HS-5 (cell line): ENCODE measurements around the gene PRR13.
"Not testable (repeated sequence)": the region's sequence is repeated elsewhere in the genome, so short reads cannot be mapped to it uniquely, and the experiment has no call there.

Source experiments
- DNase-seq: peaks from one replicate; pipeline ENCODE4 v3.0.0-alpha.2; 2012; ENCODE audit warnings: low read depth

The PRR13 gene

DNA sequence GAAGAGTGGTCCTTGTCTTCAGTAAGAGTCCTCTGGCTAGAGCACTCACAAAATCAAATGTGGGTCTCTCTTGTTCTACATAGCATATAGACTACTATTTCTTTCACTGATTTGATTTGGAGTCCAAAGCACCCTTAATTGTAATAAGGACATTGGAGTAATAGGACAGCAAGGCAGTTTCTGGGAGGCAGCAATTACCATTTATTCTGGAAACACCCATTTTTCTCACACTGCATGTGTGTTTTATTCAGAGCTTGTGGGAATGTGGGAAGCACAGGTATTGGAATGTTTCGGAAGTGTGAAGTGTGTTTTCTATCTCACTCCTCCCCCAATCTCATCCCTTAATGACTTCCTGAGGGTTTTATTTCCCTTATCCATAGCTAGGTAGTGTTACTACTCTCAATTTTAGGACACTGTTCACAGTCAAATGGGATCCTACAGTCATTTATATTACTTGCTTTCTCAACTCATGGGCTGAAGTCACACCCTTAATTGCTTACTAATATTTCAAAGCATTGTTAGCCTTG lies 30.6 kb downstream of the PRR13 start:
- DNase-seq: no peak

GRCh38 chr12:53474077-53474476 lies 32.5 kb downstream of the PRR13 start:
- DNase-seq: no peak

GRCh38 chr12:53474819-53475218 lies 33.3 kb downstream of the PRR13 start:
- DNase-seq: no peak

DNA sequence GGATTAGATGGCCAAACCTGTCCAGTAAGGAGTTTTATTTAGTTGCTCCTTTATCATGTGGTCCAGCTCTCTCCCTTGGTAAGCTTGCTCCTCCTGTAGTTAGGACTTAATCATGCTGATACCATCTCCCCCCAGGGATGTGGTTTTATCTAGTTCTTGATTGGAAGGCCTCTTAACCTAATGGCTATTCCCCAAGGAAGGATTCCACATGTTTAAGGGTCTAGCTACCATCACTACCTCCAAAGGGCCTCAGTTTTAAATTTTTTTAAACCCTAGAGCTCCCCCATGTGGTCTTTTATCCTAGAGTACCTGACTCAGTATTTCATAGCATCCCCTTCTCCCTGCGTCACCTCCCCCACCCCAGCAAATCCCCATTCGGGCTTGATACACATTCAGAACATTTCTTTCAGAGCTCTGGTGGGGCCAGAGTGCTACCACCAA lies 35.3 kb downstream of the PRR13 start:
- DNase-seq: no peak

DNA sequence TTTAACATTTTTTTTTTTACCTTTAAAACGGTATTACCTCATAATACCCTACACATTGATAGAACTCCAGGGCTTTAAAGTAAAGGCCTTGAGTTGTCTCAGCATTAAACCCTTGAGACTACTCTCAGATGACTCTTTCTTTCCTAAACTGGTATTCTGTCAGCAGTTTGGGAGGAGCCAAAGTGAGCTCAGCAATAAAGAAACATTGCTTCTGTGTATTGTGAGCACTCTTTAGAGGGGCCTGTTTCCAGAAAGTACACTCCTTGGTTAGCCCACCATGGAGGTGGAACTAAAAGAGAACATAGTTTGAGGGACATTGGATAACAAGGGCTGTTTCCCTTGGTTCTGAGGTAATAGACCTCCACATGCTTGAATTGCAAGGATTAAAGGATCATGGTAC lies 37.3 kb downstream of the PRR13 start:
- no peak for DNase-seq

- no peak for DNase-seq
Measured at GRCh38 chr12:53479331-53479730, 37.8 kb downstream of the PRR13 start.

DNA sequence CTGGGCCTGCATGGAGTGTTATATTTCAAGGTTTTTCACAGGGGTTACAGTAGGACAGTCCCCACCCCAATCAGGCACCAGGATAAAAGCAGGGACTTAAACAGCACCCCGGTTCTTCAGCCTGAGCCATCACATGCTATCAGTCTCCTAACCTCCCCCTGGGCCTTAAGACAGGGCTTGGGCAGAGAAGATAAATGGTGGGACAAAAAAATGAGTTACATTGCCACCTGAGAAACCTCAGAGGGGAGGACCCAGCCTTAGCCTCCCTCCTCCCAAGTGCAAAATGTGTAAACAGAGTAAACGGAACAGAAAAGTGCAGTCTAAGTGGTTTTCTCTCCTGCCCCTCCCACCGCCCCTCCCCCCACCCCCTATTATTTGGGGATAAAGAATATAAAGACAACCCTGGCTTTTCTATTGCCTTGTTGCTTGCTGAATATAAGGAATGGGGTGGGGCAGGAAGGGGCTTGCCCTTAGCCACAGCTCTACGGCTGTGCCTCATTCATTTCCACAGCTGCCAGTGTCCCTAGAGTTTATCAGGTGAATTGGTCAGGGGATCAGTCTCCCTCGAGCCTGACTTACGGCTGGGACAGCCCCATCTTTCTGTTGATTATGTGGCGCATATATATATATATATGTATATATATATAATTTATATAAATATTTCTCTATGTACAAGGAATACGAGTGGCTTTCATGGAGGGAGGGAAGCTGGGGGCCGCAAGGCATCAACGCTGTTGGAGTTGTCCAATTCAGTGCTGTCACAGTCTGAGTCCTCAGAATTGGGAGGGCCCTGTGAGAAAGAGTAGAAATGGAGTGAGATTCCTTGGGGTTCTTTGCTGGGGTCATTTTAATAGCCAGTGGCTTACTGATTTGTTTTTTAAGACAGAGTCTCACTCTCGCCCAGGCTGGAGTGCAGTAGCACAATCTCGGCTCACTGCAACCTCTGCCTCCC lies 39.2 kb downstream of the PRR13 start:
- no peak for DNase-seq

DNA sequence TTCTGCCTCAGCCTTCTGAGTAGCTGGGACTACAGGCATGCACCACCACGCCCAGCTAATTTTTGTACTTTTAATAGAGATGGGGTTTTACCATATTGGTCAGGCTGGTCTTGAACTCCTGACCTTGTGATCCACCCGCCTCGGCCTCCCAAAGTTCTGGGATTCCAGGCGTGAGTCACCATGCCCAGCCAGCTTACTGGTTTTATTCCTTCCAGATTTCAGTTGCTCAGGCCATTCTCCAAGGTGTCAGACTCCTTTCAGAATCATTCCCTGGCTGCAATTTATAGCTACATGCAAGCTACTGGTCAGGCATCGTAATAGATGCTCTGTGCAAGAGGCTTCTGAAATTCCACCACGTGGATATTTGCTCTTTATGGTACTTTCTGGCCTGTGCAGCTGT lies 39.9 kb downstream of the PRR13 start:
- DNase-seq: not testable (repeated sequence)

GRCh38 chr12:53481939-53482586 lies 40.5 kb downstream of the PRR13 start:
- no peak for DNase-seq

GRCh38 chr12:53482626-53483168 lies 41.2 kb downstream of the PRR13 start:
- DNase-seq: no peak

GRCh38 chr12:53483225-53483978 lies 41.9 kb downstream of the PRR13 start:
- no peak for DNase-seq

- DNase-seq: no peak
Measured at GRCh38 chr12:53483979-53484377, 42.4 kb downstream of the PRR13 start.

- DNase-seq: no peak
Measured at GRCh38 chr12:53484686-53485575, 43.4 kb downstream of the PRR13 start.

DNA sequence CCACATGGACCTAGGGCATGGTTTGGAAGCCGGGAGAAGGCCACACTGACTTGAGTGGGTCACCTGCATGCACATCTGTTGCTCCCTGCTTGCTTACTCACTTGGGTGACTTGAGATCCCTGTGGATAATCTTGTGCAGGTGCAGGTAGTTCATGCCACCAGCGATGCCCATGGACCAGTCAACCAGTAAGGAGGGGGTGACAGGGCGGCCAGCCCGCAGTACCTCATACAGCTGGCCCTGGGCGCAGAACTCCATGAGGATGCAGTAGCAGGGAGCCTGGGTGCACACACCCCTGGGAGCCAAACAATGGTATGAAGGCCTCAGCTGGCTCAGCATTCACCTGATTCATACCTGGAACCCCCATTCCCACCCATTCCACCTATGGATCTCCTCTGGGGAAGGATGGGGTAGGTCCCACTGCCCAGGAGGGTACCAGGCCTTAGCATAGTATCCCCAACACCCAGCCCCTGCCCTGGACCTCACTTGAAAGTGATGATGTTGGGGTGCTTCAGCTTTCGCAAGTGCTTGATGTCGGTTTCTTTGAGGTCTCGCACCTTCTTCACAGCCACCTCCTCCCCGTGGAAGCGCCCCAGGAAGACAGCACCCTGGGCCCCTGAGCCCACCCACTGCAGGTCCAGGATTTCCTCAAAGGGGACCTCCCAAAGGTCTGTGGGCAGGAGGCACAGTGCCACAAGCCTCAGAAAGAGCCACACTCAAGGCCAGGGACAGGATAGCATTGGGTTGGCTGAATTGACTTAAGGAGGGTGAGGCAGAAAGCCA lies 44.6 kb downstream of the PRR13 start:
- no peak for DNase-seq

DNA sequence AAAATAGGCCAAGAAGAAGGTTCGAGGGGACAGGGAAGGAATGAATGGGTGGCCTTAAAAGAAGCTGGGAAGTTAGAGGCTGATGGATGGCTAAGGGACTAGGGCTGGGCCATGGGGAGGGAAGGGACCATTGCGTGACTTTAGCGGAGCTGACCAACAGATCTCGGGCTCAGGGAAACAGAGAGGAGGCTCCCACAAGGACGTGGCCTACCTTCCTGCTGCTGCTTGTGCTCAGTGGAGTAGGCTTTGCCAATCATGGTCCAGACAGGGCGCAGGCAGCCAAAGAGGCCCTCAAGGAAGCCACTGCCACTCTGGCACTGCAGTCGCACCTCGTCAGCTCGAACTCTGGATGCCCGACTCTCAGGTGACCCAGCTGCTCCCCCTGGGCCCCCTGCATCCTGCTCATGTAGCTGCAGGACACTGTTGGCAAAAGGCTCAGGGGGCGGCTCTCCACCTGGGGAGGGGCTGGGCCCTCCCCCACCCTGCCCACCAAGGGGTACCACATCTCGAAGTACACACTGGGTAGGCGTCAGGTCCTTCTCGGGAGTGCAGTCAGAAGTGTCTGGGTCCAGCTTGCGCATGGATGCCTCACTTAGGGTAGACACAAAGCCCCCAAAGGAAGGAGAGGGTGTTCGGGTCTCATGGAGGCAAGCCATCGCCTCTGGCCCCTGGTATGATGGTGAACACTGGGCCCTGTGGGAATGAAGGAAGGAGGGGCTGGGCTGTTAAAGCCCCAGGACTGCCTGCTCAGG lies 45.4 kb downstream of the PRR13 start:
- no peak for DNase-seq

- DNase-seq: no peak
Measured at GRCh38 chr12:53489242-53489864, 47.8 kb downstream of the PRR13 start.

DNA sequence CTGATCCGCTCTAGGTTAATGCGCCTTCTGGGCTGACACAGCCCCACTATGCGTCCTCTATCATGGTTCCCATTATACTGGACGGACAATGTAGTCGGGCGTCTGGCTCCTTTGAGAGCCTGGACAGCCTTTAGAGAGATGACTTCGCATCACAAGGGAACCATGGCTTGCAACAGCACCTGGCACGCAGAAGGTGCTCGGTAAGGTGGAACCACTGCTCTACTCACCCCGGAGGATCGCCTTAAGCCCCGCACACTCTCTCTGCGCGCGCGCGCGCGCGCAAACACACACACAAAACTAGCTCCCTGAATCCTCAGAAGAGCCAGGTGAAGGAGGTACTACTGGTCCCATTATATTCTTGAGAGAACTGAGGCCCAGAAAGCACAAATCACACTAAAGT lies 50.7 kb downstream of the PRR13 start:
- no peak for DNase-seq

GRCh38 chr12:53492830-53493609 lies 51.5 kb downstream of the PRR13 start:
- DNase-seq: no peak
